ENCODE data around the gene GPR157. TPM values are rescaled to one million over a fixed set of nuclear protein-coding genes. Genes with fewer than 3 reads are reported as not detected.

Gene GPR157
- total RNA-seq, 1 donor, result 5.4 TPM

DNA sequence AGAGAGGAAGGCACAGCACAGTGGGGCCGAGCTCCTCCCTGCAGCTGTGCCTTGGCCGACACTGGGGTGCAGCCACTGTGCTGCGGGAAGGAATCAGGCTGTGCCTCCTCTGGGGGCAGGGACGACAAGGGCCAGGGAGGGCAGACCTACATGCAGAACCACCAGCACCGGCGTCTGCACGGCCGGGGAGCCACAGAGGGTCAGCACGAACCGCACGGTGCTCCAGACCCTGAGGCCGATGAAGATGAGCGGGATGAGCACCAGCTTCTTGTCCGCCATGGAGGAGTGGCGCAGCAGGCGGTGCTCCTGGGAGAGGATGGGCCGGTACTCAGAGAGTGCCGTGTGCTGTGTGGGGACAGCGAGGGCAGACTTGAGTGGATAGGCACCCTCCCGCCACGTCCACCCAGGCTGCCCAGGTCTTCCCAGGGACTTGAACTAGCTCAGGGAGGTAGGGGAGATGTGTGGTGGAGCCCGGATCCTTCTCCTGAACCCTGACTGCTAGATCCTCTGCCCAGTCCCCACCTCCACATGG, 23.5 kb downstream of the GPR157 start:
- Histone ChIP-seq H3K27me3 (ENCODE audit: insufficient read depth, low read length) (no peaks in the 10 kb centered on the region), H3K4me1 (ENCODE audit: insufficient read depth, low read length) (peaks cover 11% of the 10 kb centered on the region), H3K79me2 (ENCODE audit: insufficient read depth, low read length) (no peaks in the 10 kb centered on the region), H2AFZ (ENCODE audit: low read length) (no peak overlapping the region), H3K9me3 (ENCODE audit: low read depth, low read length) (no peaks in the 10 kb centered on the region), H3K36me3 (ENCODE audit: insufficient read depth, low read length) (no peaks in the 10 kb centered on the region), H4K20me1 (ENCODE audit: insufficient read depth, low read length) (no peaks in the 10 kb centered on the region), H3K4me3 (ENCODE audit: insufficient read depth, low read length) (no peak overlapping the region), H3K27ac (ENCODE audit: low read depth, low read length) (no peak overlapping the region), H3K4me2 (ENCODE audit: insufficient read depth, low read length) (no peak overlapping the region)
- DNase-seq (ENCODE audit: insufficient read length, low spot score, missing footprints), result no peak
- no peak for TF ChIP-seq CTCF (IDR thresholded peaks at IDR 0.05; ENCODE audit: extremely low read depth, low read depth, low read length)

GRCh38 chr1:9101510-9102146, 27.3 kb downstream of the GPR157 start:
- Histone ChIP-seq H2AFZ (ENCODE audit: low read length) (no peak overlapping the region), H3K4me2 (ENCODE audit: insufficient read depth, low read length) (no peak overlapping the region), H3K9me3 (ENCODE audit: low read depth, low read length) (no peaks in the 10 kb centered on the region), H3K79me2 (ENCODE audit: insufficient read depth, low read length) (no peaks in the 10 kb centered on the region), H3K4me1 (ENCODE audit: insufficient read depth, low read length) (peaks cover 14% of the 10 kb centered on the region), H3K27ac (ENCODE audit: low read depth, low read length) (peak overlapping the region; percentile 1), H3K4me3 (ENCODE audit: insufficient read depth, low read length) (no peak overlapping the region), H4K20me1 (ENCODE audit: insufficient read depth, low read length) (no peaks in the 10 kb centered on the region), H3K27me3 (ENCODE audit: insufficient read depth, low read length) (no peaks in the 10 kb centered on the region), H3K36me3 (ENCODE audit: insufficient read depth, low read length) (no peaks in the 10 kb centered on the region)
- peak; percentile 89 for TF ChIP-seq CTCF (IDR thresholded peaks at IDR 0.05; ENCODE audit: extremely low read depth, low read depth, low read length)
- peak; percentile 94 for DNase-seq (ENCODE audit: insufficient read length, low spot score, missing footprints)

- Histone ChIP-seq H3K4me3 (ENCODE audit: insufficient read depth, low read length) (no peak overlapping the region), H4K20me1 (ENCODE audit: insufficient read depth, low read length) (no peaks in the 10 kb centered on the region), H3K36me3 (ENCODE audit: insufficient read depth, low read length) (no peaks in the 10 kb centered on the region), H3K27me3 (ENCODE audit: insufficient read depth, low read length) (no peaks in the 10 kb centered on the region), H3K9me3 (ENCODE audit: low read depth, low read length) (no peaks in the 10 kb centered on the region), H3K4me1 (ENCODE audit: insufficient read depth, low read length) (peaks cover 14% of the 10 kb centered on the region), H3K27ac (ENCODE audit: low read depth, low read length) (peak overlapping the region; percentile 58), H3K79me2 (ENCODE audit: insufficient read depth, low read length) (no peaks in the 10 kb centered on the region), H2AFZ (ENCODE audit: low read length) (peak overlapping the region; percentile 59), H3K4me2 (ENCODE audit: insufficient read depth, low read length) (peak overlapping the region; percentile 39)
- no peak for TF ChIP-seq CTCF (IDR thresholded peaks at IDR 0.05; ENCODE audit: extremely low read depth, low read depth, low read length)
- DNase-seq (ENCODE audit: insufficient read length, low spot score, missing footprints), result peak; percentile 55
Measured at GRCh38 chr1:9100471-9101043, 28.3 kb downstream of the GPR157 start.

GRCh38 chr1:9099555-9099954, 29.3 kb downstream of the GPR157 start:
- Histone ChIP-seq H2AFZ (ENCODE audit: low read length) (no peak overlapping the region), H3K9me3 (ENCODE audit: low read depth, low read length) (no peaks in the 10 kb centered on the region), H3K79me2 (ENCODE audit: insufficient read depth, low read length) (no peaks in the 10 kb centered on the region), H3K36me3 (ENCODE audit: insufficient read depth, low read length) (no peaks in the 10 kb centered on the region), H3K27me3 (ENCODE audit: insufficient read depth, low read length) (peaks cover 3% of the 10 kb centered on the region), H3K4me3 (ENCODE audit: insufficient read depth, low read length) (no peak overlapping the region), H3K4me1 (ENCODE audit: insufficient read depth, low read length) (peaks cover 14% of the 10 kb centered on the region), H4K20me1 (ENCODE audit: insufficient read depth, low read length) (no peaks in the 10 kb centered on the region), H3K4me2 (ENCODE audit: insufficient read depth, low read length) (no peak overlapping the region), H3K27ac (ENCODE audit: low read depth, low read length) (no peak overlapping the region)
- DNase-seq (ENCODE audit: insufficient read length, low spot score, missing footprints), result no peak
- TF ChIP-seq CTCF (IDR thresholded peaks at IDR 0.05; ENCODE audit: extremely low read depth, low read depth, low read length), result no peak
